HT-29 (cell line): ENCODE results near the gene CLEC2L. TPM values are rescaled to one million over a fixed set of nuclear protein-coding genes. Genes with fewer than 3 reads are reported as not detected.

ENCODE experiments used
- DNase-seq: peaks from one replicate; pipeline ENCODE4 v3.0.0-alpha.2; 2015; ENCODE audit warnings: low spot score
- total RNA-seq: library from RNA; depleted of rRNA; stranded (reverse); fragments of >200 nt; shearing (Covaris generic); gene quantifications from 2 replicates; pipeline ENCODE4 v1.2.3, GENCODE V29; 2014; rRNA removed

The CLEC2L gene
- not detected in 2 replicates for total RNA-seq

DNA sequence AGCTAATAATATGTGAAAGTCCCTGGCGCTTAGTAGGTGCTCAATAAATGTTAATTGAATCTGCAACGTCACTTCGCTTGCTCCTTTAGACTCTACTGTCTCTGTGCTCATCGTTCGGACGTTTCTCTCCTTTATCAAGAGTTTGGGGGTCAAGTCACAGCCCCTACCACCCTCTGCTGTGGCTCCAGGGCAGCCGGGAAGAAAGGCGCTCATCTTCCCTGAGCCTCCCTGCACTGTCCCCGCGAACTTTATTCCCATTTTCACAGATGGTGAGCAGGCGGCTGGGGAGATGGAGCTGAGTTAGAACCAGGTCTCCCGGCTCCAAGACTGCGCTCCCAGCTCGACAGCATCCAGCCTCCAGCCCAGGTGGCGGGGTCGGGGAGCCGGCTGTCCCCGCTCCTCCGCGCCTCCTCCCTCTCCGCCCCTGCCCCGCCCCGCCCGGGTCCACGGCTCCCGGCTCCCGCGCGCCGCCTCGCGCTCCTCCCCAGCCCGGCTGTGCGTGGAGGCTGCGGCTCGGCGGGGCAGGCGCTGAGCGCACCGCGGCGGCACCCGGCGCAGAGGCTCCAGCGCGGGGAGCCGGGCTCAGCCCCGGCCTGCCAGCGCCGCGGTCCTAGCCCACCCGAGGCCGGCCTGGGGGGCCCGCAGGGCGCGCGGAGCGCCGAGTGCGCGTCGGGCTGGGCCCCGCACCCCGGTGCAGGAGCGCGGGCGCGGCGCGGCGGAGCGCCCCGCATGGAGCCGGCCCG is at the start of gene CLEC2L:
TSS of gene CLEC2L (plus strand) at position 487 of the 743 bp plus-strand sequence. CDS start at position 730, 243 bp downstream.
- no peak for DNase-seq

DNA sequence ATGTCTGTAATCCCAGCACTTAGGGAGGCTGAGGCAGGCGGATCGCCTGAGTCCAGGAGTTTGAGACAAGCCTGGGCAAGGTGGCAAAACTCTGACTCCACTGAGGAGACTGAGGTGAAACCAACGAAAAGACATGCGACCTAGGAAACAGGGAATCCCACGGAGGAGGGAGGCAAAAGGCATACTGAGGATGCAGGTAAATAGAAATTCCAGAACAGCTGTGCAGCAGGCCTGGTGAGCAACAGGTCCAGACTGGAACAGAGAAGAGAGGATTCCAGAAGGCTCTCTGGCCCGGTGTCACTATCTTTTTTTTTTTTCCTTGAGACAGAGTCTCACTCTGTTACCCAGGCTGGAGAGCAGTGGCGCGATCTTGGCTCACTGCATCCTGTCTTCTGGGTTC is 47.3 kb upstream of the CLEC2L start:
- no peak for DNase-seq

DNA sequence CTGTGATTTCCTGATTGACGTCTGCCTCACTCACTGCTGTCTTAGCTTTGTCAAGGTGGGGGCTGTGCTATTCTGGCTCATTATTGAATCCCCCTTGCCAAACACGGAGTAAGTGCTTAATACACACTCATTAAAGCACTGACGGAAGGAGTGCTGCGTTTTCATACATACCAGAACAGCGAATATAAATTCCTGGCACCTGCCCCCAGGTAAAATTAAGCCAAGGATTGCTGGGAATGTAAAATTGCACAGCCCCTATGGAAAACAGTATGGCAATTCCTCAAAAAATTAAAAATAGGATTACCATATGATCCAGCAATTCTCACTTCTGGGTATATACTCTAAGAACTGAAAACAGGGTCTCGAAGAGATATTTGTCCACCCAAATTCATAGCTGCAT is 46.6 kb upstream of the CLEC2L start:
- no peak for DNase-seq

DNA sequence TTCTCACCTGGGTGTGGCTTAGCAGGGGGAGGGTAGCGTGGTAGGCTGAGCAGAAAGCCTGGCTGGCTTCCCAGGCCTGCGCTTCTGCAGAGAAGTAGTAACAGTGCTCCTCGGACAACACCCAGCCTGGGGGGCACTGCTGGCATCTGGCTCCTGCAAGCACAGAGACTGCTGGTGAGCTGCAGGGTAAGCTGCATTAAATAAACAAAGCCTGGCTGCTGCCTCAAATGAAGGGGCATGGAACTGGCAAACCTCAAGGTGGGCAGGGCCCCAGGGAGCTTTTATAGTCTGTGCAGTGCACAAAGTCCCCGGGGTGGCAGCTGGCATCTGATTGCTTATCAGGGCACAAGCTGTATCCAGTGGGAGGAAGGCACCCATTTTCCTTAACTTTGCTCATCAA is 43.9 kb upstream of the CLEC2L start:
- no peak for DNase-seq

DNA sequence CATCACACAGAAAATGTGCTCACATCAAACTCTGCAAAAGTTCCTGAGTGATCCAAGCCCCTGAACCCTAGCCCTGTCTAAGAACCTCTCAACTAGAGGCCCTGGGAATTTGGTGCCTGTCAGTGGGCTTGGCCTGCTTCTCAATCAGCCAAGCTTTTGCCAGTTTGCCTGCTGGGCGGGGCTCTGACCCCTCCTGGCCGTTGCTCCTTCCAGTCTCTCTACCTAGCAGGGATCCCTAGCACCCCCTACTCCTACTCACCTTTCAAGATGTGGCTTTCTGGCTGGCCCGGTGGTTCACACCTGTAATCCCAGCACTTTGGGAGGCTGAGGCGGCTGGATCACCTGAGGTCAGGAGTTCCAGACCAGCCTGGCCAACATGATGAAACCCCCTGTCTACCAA is 42.1 kb upstream of the CLEC2L start:
- DNase-seq = no peak

DNA sequence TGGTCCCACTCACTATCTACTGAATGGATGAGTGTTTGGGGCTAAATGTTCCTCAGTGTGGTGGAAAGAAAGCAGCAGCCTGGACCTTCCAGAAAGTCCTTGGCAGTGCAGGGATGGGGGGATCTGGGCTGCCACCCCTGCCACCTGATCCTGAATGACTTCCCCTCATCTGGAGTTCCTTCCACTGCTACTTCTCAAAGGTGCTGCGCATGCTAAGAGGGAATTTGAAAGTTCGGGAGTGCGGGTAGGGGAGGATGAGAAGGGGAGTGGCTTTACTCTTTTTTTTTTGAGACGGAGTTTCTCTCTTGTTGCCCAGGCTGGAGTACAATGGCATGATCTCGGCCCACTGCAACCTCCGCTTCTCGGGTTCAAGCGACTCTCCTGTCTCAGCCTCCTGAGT is 41.4 kb upstream of the CLEC2L start:
- no peak for DNase-seq

DNA sequence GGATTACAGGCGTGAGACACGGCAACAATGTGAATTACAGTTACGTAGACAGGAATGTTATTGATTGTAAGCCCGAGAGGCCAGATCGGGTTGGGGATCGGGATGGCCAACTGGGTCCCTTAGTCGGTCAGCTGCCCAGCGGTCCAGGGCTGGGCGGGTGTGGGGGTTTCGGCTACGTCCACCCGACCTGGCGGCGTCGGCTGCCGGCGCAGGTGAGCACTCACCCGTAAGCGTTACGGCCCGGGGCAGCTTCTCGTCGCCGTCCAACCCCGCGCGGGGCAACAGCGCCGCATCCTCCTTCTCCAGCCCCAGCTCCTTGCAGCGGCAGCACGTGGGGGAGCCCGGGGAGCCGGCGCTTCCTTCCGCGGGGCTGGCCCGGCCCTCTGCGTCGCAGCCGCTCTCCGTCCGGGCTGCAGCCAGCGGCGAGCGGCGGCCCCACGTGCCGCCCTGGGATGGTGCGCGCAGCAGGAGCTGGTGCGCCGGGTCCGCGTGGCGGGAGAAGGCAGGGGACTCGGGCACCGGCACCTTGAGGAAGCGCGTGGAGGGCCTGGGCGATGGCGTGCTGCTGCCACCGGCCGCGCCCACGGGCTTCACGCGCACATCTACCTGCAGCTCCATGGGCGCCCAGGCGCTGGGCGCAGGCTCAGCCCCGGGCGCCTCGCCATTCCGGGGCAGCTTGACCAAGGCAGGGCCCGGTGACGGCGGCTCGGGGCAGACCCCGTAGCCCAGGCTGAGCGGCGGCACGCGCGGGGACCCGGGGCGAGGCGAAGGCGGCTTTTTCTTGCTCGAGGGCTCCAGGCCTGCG is 40.6 kb upstream of the CLEC2L start:
- DNase-seq = no peak

DNA sequence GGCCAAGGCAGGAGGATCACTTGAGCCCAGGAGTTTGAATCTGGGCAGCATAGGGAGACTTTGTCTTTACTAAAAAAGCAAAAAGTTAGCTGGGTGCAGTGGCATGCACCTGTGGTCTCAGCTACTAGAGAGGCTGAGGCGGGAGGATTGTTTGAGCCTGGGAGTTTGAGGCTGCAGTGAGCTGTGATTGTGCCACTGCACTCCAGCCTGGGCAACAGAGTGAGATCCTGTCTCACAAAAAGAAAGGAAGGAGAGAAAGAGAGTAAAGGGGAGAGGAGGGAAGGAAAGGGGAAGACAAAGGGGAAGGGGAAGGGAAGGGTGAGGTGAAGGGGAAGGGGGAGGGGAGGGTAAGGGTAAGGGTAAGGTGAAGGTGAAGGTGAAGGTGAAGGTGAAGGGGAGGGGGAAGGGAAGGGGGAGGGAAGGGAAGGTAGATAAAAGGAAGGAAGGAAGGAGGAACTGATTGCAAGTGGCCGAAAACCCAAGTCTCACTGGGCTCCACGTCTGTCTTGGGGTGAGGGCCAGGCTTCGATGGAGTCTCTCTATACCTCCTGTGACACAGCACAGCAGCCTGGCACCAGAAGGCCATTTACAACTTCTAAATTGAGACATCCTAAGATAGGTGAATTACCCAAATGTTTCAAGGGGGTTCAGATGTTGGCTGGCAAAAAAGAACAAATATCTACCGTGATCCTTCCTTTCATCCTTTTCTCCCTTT is 36.0 kb upstream of the CLEC2L start:
- no peak for DNase-seq

DNA sequence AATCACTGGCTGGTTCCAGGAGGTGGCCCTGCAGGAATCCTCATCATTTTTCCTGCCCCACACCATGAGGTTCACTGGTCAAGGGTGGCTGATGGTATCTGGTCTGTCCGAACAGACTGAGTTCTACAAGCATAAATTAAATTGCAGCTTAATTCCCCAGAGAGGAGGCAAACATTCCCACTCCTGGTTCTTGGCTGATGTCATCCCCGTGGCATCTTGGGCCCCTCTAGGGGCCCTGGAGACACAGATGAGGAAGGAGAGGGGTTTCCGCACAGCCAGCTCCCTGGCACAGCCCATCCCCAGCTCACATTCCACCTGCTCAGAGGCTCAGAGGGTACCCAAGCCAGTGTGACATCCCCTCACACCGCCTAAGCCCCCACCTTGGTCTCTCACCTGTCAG is 34.7 kb upstream of the CLEC2L start:
- no peak for DNase-seq

DNA sequence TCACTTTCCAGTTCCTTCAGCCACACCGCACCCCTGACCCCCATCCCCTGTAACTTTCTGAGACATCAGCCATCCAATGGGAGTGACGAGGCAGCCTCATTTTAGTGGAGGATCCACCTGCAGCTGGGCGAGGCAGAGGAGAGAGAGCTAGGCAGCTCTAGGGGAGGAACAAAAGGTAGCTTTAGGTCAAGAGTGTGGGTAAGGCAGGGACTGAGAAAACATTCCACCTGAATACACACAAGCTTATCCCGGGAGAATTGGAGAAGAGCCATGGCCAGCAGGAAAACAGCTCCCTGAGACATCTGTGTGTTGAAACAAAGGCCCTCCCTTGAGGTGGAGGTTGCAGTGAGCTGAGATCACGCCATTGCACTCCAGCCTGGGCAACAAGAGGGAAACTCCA is 33.4 kb upstream of the CLEC2L start:
- DNase-seq = peak; percentile 57

DNA sequence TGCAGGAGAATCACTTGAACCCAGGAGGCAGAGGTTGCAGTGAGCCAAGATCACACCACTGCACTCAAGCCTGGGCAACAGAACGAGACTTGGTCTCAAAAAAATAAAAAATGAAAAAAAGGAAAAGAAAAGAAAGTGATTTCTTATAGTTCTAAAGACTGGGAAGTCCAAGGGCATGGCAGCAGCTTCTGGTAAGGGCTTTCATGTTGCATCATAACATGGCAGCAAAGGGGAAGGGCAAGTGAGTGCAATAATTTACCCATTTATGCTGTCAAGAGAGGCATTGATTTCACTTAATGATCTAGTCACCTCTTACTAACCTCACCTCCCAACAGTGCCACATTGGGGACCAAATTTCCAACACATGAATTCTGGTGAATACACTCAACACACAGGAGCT is 31.2 kb upstream of the CLEC2L start:
- DNase-seq = no peak

DNA sequence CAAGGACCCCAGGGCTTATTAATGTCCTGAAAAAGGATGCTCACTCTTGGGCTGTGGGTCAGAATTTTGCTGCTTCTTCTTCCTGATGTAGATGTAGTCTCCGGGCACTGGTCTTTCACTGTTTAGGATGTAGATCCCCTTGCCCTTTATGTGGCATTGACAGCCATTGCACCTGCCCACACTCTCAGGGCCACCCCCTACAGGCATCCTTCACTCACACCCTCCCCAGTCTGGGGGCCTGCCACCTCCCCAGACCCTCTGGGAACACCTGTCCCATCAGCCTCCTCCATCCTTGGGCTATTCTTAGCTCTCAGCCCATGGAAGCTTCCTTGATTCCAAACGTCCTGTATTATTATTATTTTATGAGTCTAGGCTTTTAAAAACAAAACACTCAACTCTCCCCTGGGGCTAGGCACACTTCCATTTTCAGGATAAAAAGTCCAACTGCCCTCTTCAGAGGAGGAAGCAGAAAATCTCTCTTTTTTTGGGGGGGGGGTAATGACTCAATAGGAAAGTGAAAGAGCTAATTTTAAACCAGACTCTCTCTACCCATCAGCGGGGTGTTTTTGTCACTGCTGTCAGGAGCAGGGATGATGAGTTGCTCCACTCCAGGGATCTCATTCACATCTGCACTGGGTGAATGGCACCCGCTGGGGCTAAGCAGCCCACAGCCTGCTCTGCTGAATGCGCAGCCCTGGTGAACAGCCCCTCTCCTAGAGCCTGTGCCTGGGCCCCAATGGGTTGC is 28.5 kb upstream of the CLEC2L start:
- no peak for DNase-seq

DNA sequence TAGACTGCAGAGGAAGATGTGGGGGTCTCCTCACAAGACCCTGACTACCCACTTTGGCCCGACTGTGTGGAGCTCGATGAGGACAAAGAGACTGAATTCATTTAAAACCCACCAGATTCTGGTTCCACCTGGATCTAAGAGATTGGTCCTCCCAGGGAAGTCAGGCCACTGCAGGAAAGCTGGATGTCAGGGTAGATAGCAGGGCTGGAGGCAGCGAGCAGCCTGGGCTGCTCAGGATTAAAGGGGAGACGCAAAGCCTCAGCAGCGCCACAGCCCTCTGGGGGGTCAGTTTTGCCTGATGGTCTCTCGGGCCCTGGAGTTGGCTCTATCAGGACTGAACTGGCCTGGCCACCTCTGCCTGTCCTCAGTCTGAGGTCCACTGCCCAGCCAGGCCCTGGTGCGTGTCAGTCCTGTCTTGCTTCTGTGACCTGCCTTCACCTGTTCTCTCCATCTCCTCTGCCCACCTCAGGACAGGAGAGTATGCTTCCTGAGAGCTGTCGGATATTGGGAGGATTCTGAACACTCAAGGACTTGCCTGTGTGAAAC is 27.8 kb upstream of the CLEC2L start:
- no peak for DNase-seq

DNA sequence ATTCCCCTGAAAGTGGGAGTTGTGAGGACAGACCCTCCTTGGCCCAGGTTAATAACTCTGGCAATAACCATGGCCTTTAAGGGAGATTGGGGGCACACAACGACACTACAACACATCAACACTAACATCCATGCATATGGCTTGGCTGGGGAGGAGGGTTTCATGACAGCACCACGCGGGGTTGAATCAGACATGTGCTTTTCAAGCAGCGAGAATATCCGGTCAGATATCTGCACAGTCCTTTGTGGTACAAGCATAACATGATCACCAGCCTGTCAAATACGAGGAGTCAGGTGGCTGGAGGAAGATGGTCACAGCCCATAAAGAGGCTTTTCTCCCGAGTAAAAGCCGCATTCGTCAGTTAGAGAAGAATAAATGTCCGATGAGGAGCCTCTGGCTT is 27.0 kb upstream of the CLEC2L start:
- no peak for DNase-seq

DNA sequence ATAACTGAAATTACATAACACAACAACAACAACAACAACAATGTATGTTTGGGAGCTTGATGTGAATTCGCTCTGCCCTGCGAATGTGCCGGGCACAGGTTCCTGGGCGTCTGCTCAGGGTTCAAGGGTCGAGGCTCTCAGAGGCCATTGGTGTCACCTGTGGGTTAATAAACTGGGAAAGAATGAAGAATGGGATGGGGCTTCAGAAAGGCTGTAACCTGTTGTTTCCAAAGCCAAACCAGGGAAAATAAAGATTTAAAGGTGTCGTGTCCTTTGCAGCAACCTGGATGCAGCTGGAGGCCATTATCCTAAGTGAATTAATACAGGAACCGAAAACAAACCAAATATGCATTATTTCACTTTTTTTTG is 22.7 kb upstream of the CLEC2L start:
- no peak for DNase-seq

DNA sequence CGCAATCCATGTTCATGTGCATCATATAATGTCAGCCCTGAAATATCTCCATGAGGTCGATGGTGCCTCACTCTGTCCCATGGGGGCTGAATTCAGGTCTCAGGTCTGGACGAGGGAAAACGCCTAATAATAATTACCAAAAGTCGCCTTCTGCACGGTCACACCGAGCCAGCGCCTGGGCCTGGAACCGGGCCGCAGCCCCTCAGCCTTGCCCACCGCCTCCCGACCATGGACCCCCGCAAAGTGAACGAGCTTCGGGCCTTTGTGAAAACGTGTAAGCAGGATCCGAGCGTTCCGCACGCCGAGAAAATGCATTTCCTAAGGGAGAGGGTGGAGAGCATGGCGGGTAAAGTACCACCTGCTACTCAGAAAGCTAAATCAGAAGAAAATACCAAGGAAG is 21.3 kb upstream of the CLEC2L start:
- DNase-seq = no peak

DNA sequence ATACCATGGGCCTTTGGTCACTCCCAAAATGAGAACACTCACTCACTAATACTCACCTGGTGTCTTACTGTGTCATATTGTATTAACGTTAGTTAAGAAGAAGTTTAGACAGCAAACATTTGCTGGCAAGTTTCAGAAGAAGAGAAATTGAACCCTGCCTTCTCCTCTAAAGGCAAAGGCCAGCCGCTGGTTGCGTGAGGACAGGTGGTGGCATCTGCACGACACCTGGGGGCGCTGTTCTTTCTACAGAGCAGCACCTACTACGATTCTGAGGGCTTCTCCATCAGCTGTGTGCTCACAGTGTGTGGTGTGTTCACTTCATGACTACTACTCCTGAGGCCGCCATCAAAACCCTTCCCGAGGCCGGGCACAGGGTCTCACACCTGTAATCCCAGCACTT is 17.9 kb upstream of the CLEC2L start:
- no peak for DNase-seq

DNA sequence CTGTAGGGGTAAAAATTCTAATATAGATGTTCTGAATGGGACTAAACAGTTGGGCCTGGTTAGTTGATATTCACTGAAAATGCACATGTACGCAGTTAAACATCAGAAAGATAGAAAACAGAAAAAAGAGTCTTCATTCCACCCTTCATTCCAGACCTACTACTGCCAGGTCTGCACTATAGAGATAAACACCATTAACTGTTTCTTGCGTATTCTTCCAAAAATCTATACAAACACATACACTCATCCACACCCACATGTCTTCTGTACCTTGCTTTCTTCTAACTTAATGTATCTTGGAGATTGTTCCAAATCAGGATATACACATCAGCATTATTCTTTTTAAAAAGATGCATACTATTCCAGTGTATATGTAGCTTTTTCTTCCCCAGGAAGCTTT is 13.9 kb upstream of the CLEC2L start:
- no peak for DNase-seq

DNA sequence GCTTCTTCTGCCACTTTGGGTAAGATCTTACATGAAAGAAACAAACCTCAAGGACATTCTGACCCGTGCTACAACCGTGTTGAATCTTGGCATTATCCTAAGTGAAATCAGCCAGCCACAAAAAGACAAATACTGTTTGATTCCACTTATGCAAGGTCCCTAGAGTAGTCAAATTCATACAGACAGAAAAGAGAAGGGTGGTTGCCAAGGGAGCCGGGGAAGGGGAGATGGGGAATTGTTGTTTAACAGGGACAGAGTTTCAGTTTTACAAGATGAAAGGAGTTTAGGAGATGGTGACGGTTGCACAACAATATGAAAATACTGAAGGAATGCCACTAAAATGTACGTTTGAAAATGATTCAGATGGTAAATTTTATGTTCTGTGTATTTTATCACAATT is 12.2 kb upstream of the CLEC2L start:
- DNase-seq = no peak

DNA sequence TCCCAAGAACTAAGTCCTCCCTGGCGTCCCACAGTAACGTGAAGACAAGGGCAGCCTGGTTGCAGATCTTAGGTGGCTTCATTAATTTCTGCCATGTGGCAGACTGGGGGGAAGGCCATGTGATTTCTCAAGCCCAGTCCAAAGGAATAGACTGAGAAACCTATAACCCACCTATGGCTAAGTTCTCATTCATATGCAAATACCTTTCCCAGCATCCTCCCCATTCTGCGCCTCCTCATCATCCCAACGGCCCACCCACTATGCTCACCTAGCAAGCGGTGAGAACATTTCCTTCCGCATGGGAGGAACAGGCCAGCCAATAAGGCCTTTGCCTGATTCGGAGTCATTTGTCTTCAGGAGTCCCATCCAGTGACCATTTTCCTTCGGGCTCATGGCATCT is 8.2 kb upstream of the CLEC2L start:
- DNase-seq = no peak

DNA sequence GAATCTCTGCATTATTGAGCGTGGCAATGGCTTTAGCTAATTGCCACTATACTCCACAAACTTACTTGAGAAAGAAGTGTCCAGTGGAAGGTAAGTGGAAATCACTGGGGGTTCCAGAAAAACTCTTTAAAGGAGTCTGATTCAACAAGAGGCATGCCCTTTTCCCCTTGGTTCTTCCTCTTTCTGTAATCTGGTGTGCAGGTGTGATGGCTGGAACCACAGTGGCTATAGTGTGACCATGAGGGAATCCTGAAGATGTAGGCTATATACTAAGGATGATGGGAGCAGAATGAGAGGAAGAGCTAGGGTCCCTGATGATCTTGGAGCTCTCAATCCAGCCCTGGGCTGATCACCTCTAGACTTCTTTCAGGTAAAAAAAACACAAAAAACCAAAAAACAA is 2.0 kb upstream of the CLEC2L start:
- no peak for DNase-seq

DNA sequence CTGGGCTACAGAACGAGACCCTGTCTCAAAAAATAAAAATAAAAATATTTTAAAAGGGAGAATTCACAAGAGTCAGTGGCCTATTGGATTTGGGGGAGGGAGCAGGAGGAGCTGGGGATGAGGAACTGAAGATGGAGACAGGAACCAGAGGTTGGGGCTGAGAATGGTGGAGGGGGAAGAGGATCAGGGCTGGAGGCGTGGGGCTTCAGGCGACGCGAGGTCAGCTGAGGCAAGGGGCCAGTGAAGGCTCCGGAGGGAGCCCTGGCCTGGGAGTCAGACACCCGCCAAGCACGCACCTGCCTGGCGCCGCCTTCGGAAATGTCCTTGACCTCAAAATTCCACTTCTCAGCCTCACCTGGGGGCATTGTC is 671 bp upstream of the CLEC2L start:
- no peak for DNase-seq
